GM21526 (cell line): ENCODE data around the gene CYSRT1.

Experiments used
- ATAC-seq: cut with Tn5 transposase; IDR thresholded peaks from one replicate; pipeline ENCODE4 v1.9.1; 2021; ENCODE audit warnings: moderate library complexity; ENCODE audit not compliant: unreplicated experiment, low FRiP score

CYSRT1 gene

DNA sequence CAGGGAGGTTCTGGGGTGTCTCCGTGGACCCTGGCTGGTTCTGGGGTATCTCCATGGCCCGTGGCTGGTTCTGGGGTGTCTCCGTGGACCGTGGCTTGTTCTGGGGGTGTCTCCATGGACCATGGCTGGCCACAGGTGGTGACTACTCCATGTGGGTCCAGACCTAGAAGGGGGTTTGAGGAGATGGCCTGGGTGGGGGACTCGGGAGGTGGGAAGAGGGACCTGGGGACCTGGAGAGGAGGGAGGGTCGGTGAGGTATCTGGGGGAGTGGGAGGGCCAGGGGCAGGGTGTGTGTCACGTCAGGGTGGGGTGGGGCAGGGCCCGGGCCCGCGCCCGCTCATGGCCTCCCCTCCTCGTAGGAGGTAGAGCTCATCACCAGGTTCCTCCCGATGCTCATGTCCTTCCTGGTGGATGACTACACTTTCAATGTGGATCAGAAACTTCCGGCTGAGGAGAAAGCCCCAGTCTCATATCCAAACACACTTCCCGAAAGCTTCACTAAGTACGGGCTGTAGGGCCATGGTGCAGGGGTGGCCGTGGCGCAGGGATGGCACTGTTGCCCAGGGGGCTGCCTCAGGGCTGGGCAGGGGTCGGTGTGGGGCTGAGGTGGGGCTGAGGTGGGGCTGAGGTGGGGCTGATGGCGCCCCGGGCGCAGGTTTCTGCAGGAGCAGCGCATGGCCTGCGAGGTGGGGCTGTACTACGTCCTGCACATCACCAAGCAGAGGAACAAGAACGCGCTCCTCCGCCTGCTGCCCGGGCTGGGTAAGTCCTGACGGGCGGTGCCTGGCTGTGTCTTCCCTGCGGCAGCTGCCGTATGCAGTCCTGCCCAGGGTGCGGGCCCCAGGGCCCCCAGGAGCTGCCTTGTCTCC, 41.8 kb downstream of the CYSRT1 start:
- no peak for ATAC-seq

- no peak for ATAC-seq
Measured at GRCh38 chr9:137267933-137268355, 43.0 kb downstream of the CYSRT1 start.

DNA sequence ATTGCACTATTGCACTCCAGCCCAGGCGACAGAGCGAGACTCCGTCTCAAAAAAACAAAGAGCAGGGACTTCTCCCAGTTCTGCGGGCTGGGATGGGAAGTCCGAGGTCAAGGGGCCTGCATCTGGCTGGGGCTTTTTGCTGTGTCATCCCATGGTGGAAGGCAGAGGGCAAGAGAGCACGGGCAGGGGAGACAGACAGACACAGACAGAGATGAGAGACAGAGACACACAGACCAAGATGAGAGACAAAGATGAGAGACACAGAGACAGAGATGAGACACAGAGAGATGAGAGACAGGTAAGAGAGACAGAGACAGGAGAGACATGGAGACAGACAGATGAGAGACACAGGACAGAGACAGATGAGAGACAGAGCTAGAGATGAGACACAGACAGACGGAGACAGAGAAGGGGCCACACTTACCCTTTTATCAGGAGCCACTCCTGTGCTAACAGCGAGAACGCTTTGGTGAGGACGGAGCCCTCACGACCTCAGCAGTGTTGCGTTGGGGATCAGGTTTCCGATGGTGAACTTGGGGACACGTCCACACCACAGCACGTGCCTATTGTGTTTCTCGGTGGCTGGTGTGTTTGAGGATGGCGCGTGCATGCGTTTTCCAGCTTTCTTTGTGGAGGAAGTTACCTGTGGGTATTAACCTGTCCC, 43.7 kb downstream of the CYSRT1 start:
- ATAC-seq: no peak

GRCh38 chr9:137269231-137269772, 44.3 kb downstream of the CYSRT1 start:
- no peak for ATAC-seq

- ATAC-seq: no peak
Measured at GRCh38 chr9:137270929-137271695, 46.1 kb downstream of the CYSRT1 start.

DNA sequence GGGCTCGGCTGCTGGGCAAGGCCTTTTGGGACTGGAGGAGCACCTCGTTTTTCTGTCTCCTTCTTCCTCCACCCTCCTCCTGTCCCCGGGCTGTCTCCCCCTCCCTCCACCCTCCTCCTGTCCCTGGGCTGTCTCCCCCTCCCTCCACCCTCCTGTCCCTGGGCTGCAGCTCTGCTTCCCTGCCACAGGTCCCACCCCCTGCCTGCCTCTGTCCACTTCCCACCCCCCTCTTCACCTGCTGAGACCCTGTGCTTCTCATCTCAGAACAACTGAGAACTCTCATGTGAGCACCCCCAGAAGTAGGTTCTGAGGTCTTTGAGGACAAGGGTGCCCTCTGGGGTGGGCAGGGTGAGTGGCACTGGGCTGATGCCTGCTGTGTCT, 46.7 kb downstream of the CYSRT1 start:
- ATAC-seq: no peak

DNA sequence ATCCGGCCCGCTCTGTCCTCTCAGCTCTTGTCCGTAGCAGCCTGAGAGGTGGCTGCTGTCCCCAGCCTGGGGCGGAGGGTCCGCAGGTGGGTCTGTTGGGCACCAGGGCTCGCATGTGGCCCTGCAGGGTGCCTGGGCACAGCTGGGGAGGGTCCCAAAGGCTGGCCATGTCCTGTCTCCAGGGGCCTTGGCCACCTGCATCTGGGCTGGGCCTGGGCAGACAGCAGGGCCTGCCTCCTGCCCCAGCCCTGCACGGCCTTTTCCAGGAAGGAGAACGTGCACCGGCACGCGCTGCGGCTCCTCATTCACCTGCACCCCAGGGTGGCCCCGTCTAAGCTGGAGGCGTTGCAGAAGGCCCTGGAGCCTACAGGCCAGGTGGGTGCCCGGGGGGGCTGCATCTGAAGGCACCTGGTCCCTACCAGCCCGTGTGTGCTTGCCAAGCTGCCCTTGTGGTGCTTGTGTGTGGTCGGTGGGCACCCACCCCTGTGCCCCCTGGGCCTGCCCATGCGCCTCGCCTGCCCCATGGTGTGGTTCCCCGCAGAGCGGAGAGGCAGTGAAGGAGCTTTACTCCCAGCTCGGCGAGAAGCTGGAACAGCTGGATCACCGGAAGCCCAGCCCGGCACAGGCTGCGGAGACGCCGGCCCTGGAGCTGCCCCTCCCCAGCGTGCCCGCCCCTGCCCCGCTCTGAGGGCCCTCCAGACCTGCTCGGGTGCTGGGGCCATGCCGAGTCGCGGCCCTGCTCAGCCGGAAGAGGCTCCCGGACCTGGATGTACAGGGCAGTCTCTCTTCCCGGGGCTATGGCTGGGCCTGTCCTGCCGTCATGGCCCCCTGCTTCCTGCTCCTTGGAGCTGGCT, 47.5 kb downstream of the CYSRT1 start:
- ATAC-seq: no peak

- no peak for ATAC-seq
Measured at GRCh38 chr9:137273095-137273490, 48.1 kb downstream of the CYSRT1 start.

GRCh38 chr9:137273611-137274320, 48.8 kb downstream of the CYSRT1 start:
- ATAC-seq: no peak

DNA sequence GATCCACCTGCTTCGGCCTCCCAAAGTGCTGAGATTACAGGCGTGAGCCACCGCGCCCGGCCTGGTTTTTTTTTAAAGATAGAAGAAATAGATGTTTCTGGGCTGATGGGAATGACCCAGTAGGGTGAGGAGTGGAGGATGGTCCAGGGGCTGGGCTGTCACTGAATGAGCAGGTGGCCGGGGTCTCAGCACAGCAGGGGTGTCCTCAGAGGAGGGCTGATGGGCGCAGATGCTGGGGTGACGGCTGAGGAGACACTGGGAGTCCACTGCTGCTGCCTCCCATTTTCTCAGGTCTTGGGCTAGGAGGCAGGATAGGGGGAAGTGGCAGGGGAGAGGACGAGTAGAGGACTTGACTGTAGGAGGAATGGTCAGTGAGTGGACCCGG, 50.2 kb downstream of the CYSRT1 start:
- ATAC-seq: no peak
